Left renal cortex interstitium (tissue), 4 donors: ENCODE results near the gene HYDIN. TPM values are rescaled to one million over a fixed set of nuclear protein-coding genes. Genes with fewer than 3 reads are reported as not detected.

Source experiments
- DNase-seq, 4 donors: peaks; one replicate each; pipeline ENCODE4 v3.0.0-alpha.2; 2013; ENCODE audit warnings: low read depth in 4 of 4, low spot score in 2 of 4, missing footprints in 1 of 4
- polyA plus RNA-seq, 4 donors: library from polyadenylated mRNA; unstranded; fragments of 120-200 nt; gene quantifications; one replicate each; pipeline ENCODE4 v1.2.1, GENCODE V29; 2013; ENCODE audit not compliant: insufficient read length in 4 of 4

Gene HYDIN
- 10 to 100 TPM in 3 of 4 donors, 1 to 10 TPM in 1; 8.8 to 17.9 (median 14.8) TPM for polyA plus RNA-seq

- DNase-seq: peak; percentile 55 to 77 (median 63)
These were observed at the start of gene HYDIN for GRCh38 chr16:71230122-71230845. Gene HYDIN, minus strand, starts transcription at chr16:71230722. Its CDS starts 43,827 bp downstream, at chr16:71186895.

GRCh38 chr16:71276589-71277334 lies 46.2 kb upstream of the HYDIN start:
- no peak for DNase-seq

- no peak for DNase-seq
These were observed 42.9 kb upstream of the HYDIN start for GRCh38 chr16:71273384-71273783.

GRCh38 chr16:71264299-71264698 lies 33.8 kb upstream of the HYDIN start:
- no peak for DNase-seq

GRCh38 chr16:71263582-71263981 lies 33.1 kb upstream of the HYDIN start:
- DNase-seq: no peak

- no peak for DNase-seq
These were observed 31.9 kb upstream of the HYDIN start for GRCh38 chr16:71262391-71262790.

DNA sequence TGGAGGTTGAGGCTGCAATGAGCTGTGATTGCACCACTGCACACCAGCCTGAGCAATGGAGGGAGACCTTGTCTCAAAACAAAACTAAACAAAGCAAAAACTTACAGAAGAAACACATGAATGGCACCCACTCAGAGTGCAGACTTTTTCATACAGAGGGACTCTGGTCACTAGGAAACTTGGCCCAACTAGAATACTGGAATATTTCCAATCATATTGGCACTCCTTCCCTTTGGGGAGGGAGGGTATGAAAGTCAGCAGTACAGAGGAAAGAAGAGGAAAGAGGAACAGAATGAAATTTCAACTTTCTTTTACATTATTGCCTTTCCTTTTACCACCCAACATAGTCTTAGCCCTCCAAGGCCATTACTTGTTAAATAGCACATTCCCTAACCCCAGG lies 30.5 kb upstream of the HYDIN start:
- no peak for DNase-seq

DNA sequence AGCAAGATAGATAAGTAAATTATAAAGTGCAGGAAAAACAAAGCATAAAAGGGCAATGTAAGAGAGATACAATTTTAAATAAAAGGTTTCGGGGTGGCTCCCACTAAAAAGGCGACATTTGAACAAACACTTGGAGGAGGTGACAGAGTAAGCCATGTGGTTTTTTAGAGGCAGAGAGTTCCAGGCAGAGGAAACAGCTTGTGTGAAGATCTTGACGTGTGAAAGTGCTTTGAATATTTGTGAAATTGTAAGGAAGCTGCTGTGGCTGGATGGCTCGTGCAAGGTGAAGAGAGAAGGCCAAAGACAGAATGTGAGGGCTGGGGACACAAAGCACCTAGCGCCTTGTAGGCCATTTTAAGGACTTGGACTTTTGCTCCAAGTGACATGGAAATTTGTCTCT lies 28.6 kb upstream of the HYDIN start:
- no peak for DNase-seq

DNA sequence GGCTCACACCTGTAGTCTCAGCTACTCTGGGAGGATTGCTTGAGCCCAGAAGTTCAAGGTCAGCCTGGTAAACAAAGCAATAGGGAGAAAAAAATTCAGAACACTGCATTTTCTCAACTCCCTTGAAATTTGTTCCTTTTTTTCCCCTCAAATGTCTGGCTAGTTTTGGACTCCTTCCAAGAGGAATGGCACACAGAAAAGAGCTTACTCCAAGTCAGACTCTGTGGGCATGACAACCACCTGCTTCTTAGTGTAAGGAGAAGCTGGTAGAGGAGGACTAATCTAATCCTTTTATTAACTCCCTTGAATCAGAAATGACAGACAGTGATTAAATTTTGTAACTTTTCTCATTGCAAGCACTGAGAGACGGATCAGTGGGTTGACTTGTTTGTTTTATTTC lies 27.9 kb upstream of the HYDIN start:
- DNase-seq: no peak

DNA sequence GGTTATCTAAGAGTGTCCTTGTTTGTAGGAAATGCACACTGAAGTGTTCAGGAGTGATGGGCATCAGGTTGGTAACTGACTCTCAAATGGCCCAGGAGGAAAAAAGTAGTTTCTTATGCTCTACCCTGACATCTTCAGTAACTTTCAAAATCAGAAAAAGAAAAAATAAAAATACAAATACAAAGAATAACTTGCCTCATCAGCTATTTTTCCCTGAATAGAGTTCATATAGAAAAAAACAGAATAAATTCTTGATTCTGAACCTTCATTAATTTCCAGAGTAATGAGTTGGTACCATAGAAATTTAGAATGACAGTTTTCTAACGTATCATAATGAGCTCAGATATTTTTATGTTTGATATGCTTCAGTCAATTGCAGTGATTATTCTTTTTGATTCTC lies 27.2 kb upstream of the HYDIN start:
- DNase-seq: no peak

GRCh38 chr16:71255721-71256120 lies 25.2 kb upstream of the HYDIN start:
- DNase-seq: no peak

DNA sequence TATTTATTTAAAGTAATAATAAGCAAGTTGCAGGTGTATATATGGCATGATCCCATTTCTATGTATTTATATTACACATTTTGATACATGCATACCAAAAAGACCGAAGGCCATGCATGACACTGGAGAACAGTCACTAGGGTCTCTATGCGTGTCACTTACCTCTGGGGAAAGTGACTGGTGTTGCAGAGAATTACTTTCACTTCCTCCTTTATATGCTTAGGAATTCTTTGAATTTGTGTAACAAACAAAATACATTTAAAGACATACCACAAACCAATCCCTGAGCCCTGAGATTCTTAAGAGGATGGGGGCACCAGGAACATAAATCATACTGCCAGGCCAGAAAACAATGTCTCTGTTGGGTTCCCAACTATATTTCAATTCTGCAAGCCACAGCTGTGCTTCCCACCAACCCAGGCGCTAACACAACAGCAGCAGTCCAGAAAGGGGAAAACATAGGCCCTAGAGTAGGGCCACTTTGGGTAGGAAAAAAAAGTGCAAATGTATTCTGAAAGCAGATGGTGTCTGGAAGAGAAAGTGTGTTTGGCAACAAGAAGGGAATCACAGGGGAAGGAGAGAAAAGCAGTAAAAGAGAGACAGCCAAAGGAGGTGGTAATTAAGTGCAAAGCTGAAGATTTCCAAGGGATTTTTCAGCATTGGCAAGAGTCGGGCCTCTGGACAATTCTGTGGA lies 24.5 kb upstream of the HYDIN start:
- DNase-seq: no peak

GRCh38 chr16:71250461-71251235 lies 20.1 kb upstream of the HYDIN start:
- DNase-seq: no peak

- DNase-seq: no peak
These were observed 18.9 kb upstream of the HYDIN start for GRCh38 chr16:71249399-71249798.

- DNase-seq: no peak
These were observed 17.0 kb upstream of the HYDIN start for GRCh38 chr16:71247478-71247877.

- DNase-seq: no peak
These were observed 15.8 kb upstream of the HYDIN start for GRCh38 chr16:71246309-71246708.

DNA sequence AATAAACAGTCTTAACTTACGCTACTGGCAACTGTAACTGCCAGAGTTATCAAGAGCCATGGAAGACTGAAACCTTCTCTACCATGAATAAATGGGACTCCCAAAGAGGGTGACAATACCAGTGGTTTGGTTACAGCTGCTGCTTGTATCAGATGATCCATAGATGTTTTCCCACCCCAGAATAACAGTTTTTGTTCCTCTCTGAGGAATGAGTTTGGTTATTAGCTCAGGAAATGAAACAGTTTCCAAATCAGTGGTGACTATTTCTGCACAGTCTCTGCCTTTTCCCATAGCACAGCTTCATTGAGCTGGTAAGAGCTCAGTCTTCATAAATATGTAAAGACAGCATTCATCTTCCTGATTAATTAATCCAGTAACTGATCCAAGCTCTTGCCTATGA lies 14.0 kb upstream of the HYDIN start:
- DNase-seq: no peak

DNA sequence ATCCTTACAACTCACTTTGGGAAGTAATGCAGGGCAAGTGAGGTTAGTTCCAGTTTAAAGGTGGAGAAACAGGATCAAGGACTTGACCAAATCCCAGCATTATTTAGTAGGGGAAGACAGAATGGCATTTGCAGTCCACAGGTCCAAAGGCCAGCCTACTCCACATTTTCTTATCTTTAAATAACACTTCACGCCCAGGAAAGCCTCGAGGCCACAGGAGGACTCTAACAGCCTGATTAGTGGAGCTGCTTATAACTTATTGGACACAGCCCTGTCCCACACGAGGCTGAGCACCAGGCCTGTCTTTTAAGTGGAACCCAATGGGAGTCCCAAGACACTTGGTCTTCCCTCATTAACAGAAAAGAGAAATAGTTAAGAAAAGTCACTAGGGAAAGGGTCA lies 12.1 kb upstream of the HYDIN start:
- DNase-seq: no peak

DNA sequence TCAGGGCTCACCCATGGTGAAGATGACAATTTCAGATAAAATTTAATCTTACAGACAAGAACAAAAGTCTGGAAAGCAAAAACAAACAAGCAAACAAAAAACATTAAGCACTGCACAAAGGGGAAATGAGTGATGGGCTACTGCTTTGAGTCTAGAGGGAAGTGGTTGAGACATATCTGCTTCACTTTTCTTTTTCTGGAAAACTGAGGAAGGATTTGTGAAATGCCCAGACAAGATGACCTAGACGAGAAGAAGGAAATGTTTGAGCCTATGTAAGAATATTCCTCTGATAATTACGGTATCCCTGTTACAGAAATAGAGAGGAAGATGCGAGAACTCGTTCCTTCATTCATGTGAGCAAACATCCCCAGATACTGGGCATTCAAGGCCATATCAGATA lies 11.5 kb upstream of the HYDIN start:
- no peak for DNase-seq

- DNase-seq: no peak
These were observed 1.2 kb downstream of the HYDIN start for GRCh38 chr16:71229344-71229743.
